GM10266 (cell line): ENCODE measurements around the gene CLN6.
"Not testable (repeated sequence)": the region's sequence is repeated elsewhere in the genome, so short reads cannot be mapped to it uniquely, and the experiment has no call there.

Source experiments
- DNase-seq: peaks from one replicate; pipeline ENCODE4 v3.0.0; 2012; ENCODE audit errors: extremely low spot score
- TF ChIP-seq, protein P1 (sequence below): IDR thresholded peaks from 2 replicates; pipeline ENCODE4 v1.5.1; 2012; ENCODE audit warnings: mild to moderate bottlenecking, low read depth; ENCODE audit not compliant: control insufficient read depth, insufficient read depth; ENCODE audit errors: missing control alignments

The CLN6 gene

GRCh38 chr15:68228143-68228970 is 1.2 kb downstream of the CLN6 start:
- no peak for DNase-seq

DNA sequence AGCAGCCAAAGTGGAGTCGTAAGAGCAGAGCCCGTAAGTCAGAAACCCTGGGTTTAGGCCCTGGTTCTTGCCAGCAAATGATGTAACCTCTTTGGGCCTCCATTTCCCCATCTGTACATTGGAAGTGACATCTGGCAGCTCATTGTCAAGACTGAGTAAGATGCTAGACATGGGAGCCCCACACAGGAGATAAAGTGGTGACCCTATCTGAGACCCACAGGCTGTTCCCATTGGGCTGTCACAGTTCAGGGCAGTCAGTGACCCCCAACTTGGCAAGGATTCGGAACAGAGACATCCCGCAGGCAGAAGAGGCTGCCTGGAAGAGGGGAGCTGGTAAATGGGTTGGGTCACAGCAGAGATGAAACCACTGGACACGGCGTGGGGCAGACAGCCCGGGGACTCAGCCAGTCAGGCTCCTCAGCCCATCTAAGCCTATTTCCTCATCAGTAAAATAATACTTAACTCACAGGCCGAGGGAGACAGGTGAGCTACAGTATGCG is 1.8 kb downstream of the CLN6 start:
- TF ChIP-seq, protein P1, sequence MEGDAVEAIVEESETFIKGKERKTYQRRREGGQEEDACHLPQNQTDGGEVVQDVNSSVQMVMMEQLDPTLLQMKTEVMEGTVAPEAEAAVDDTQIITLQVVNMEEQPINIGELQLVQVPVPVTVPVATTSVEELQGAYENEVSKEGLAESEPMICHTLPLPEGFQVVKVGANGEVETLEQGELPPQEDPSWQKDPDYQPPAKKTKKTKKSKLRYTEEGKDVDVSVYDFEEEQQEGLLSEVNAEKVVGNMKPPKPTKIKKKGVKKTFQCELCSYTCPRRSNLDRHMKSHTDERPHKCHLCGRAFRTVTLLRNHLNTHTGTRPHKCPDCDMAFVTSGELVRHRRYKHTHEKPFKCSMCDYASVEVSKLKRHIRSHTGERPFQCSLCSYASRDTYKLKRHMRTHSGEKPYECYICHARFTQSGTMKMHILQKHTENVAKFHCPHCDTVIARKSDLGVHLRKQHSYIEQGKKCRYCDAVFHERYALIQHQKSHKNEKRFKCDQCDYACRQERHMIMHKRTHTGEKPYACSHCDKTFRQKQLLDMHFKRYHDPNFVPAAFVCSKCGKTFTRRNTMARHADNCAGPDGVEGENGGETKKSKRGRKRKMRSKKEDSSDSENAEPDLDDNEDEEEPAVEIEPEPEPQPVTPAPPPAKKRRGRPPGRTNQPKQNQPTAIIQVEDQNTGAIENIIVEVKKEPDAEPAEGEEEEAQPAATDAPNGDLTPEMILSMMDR = no peak
- DNase-seq = no peak

More at GRCh38 chr15:68228143-68228970, 1.2 kb downstream of the CLN6 start:
- TF ChIP-seq, protein P1 = no peak

- DNase-seq = not testable (repeated sequence)
Measured at GRCh38 chr15:68225442-68225841, 4.1 kb downstream of the CLN6 start.

DNA sequence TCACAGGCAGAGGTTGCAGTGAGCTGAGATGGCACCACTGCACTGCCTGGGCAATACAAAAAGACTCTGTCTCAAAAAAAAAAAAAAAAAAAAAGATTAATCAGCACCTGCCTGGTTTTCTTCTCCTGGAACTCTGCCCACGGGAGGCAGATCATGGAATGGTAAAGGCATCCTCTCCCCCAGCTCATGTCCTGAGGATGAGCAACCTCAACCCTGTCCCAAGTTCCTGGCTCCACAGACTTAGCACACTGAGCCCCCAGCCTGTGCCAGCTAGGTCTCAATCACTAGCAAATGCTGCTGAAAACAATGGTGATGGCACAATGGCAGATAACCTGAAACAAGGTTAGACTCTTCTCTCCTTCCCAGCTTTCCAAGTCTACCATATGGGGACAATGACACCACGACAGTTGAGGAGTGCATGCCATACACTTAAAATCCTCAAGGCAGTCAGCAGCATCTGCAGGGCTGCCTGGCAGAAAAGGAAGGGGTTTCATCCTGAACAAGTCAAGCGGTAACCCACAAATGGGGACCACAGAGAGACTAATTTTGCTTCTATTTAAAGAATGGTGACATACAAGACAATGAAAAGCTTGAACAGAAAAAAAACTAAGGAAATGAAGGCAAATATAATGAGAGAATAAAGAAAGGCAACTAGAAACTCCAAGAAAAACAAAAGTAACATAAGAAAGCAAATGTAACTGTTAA is 4.8 kb downstream of the CLN6 start:
- TF ChIP-seq, protein P1 = no peak
- DNase-seq = peak; percentile 69

- DNase-seq = no peak
- TF ChIP-seq, protein P1 = no peak
Measured at GRCh38 chr15:68224108-68224507, 5.4 kb downstream of the CLN6 start.

DNA sequence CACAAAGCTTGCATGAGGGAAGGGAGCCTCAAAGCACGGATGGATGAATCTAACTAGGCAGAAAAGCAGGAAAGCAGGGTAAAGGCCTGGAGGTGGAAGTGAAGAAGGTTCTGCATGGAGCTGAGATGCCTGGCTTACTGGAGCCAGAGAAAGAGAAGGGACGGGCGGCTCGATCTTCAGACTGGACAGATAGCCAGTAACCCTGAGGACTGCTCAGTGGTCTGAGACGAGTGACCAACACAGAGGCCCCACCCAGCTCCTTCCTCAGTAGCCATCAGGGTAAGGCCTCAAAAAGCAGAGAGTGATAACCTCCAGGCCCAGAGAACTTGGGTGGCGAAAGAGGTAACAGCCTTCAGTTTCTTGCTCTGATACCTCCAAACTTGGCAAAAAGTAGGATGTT is 6.4 kb downstream of the CLN6 start:
- TF ChIP-seq, protein P1 = no peak
- no peak for DNase-seq

GRCh38 chr15:68222432-68222743 is 7.1 kb downstream of the CLN6 start:
- not testable (repeated sequence) for DNase-seq

DNA sequence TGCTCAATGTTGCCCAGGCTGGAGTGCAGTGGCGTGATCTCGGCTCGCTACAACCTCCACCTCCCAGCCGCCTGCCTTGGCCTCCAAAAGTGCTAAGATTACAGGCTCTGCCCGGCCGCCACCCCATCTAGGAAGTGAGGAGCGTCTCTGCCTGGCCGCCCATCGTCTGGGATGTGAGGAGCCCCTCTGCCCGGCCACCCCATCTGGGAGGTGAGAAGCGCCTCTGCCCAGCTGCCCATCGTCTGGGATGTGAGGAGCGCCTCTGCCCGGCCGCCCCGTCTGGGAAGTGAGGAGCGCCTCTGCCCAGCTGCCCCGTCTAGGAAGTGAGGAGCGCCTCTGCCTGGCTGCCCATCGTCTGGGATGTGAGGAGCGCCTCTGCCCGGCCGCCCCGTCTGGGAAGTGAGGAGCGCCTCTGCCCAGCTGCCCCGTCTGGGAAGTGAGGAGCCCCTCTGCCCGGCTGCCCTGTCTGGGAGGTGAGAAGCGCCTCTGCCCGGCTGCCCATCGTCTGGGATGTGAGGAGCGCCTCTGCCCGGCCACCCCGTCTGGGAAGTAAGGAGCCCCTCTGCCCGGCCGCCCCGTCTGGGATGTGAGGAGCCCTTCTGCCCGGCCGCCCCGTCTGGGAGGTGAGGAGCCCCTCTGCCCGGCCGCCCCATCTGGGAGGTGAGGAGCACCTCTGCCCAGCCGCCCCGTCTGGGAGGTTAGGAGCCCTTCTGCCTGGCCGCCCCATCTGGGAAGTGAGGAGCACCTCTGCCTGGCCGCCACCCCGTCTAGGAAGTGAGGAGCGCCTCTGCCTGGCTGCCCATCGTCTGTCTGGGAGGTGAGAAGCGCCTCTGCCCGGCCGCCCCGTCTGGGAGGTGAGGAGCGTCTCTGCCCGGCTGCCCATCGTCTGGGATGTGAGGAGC is 7.7 kb downstream of the CLN6 start:
- DNase-seq = not testable (repeated sequence)
